ENCODE measurements around the gene GUCA2B.

The GUCA2B gene

GRCh38 chr1:42140191-42140590, 13.0 kb upstream of the GUCA2B start:
- Histone ChIP-seq H3K4me3 (ENCODE audit: low read depth in 1 of 5, low read length in 5 of 5) (no peak overlapping the region), H3K27ac (ENCODE audit: low read depth, low read length) (no peak overlapping the region), H3K4me1 (ENCODE audit: control insufficient read depth in 5 of 5, insufficient read depth in 5 of 5, low read length in 5 of 5) (peaks cover 0 to 13% (median 6%) of the 10 kb centered on the region in 5 donors), H3K36me3 (ENCODE audit: control insufficient read depth in 5 of 5, insufficient read depth in 5 of 5, low read length in 5 of 5) (no peaks in the 10 kb centered on the region), H3K9me3 (ENCODE audit: control insufficient read depth in 5 of 5, low read length in 5 of 5) (no peaks in the 10 kb centered on the region), H3K27me3 (ENCODE audit: control insufficient read depth in 5 of 5, insufficient read depth in 4 of 5, low read length in 5 of 5) (peaks cover under 1 to 20% (median 8%) of the 10 kb centered on the region in 5 donors), H3K9ac (ENCODE audit: low read length in 5 of 5) (no peak overlapping the region)

- Histone ChIP-seq H3K27ac (ENCODE audit: low read depth, low read length) (no peak overlapping the region), H3K9me3 (ENCODE audit: control insufficient read depth in 5 of 5, low read length in 5 of 5) (no peaks in the 10 kb centered on the region), H3K9ac (ENCODE audit: low read length in 5 of 5) (no peak overlapping the region), H3K36me3 (ENCODE audit: control insufficient read depth in 5 of 5, insufficient read depth in 5 of 5, low read length in 5 of 5) (no peaks in the 10 kb centered on the region), H3K4me1 (ENCODE audit: control insufficient read depth in 5 of 5, insufficient read depth in 5 of 5, low read length in 5 of 5) (peaks cover 3 to 15% (median 7%) of the 10 kb centered on the region in 5 donors), H3K4me3 (ENCODE audit: low read depth in 1 of 5, low read length in 5 of 5) (no peak overlapping the region), H3K27me3 (ENCODE audit: control insufficient read depth in 5 of 5, insufficient read depth in 4 of 5, low read length in 5 of 5) (peaks cover 9 to 37% (median 21%) of the 10 kb centered on the region in 5 donors)
Measured at GRCh38 chr1:42141978-42142377, 11.2 kb upstream of the GUCA2B start.

GRCh38 chr1:42142894-42143675, 10.1 kb upstream of the GUCA2B start:
- H3K27me3 ChIP-seq (ENCODE audit: control insufficient read depth in 5 of 5, insufficient read depth in 4 of 5, low read length in 5 of 5) = peaks cover 9 to 38% (median 22%) of the 10 kb centered on the region in 5 donors
- H3K4me1 ChIP-seq (ENCODE audit: control insufficient read depth in 5 of 5, insufficient read depth in 5 of 5, low read length in 5 of 5) = peaks cover 3 to 19% (median 8%) of the 10 kb centered on the region in 5 donors
- H3K9me3 ChIP-seq (ENCODE audit: control insufficient read depth in 5 of 5, low read length in 5 of 5) = no peaks in the 10 kb centered on the region
- H3K36me3 ChIP-seq (ENCODE audit: control insufficient read depth in 5 of 5, insufficient read depth in 5 of 5, low read length in 5 of 5) = no peaks in the 10 kb centered on the region
- no peak overlapping the region for H3K9ac ChIP-seq (ENCODE audit: low read length in 5 of 5)
- no peak overlapping the region for H3K27ac ChIP-seq (ENCODE audit: low read depth, low read length)
- no peak overlapping the region for H3K4me3 ChIP-seq (ENCODE audit: low read depth in 1 of 5, low read length in 5 of 5)

GRCh38 chr1:42143896-42144710, 9.1 kb upstream of the GUCA2B start:
- Histone ChIP-seq H3K27me3 (ENCODE audit: control insufficient read depth in 5 of 5, insufficient read depth in 4 of 5, low read length in 5 of 5) (peaks cover 9 to 38% (median 22%) of the 10 kb centered on the region in 5 donors), H3K4me3 (ENCODE audit: low read depth in 1 of 5, low read length in 5 of 5) (no peak overlapping the region), H3K27ac (ENCODE audit: low read depth, low read length) (no peak overlapping the region), H3K9me3 (ENCODE audit: control insufficient read depth in 5 of 5, low read length in 5 of 5) (no peaks in the 10 kb centered on the region), H3K4me1 (ENCODE audit: control insufficient read depth in 5 of 5, insufficient read depth in 5 of 5, low read length in 5 of 5) (peaks cover 3 to 19% (median 8%) of the 10 kb centered on the region in 5 donors), H3K9ac (ENCODE audit: low read length in 5 of 5) (no peak overlapping the region), H3K36me3 (ENCODE audit: control insufficient read depth in 5 of 5, insufficient read depth in 5 of 5, low read length in 5 of 5) (no peaks in the 10 kb centered on the region)

DNA sequence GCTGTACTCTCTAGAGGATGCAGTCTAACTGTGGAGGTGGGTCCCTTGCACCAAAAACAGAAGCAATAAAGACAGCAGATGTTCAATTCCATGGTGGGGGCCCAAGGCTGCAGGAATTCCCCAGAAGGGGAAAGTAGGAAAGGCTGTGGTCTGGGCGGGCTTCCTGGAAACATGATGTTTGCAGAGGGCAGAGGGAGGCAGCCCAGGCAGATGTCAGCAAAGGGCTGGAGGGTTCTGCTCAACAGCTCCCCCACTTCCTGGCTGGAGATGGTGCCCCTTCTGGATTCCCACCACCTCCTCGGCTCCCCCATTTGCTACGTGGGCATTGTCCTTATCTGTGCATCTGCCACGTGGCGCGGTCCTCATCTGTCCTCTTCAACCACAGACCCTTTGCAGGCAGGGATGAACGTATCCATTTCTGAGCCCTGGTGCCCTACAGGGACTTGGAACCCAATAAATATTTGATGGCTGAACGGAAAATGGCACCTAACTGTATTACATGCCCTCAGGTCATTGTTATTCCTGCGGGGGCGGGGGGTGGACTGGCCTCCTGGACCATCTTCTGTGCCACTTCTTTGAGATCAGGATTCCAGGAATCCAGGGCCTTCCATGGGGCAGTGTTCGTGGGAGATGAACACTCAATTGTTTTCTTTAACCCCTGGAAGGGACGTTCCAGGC, 8.4 kb upstream of the GUCA2B start:
- Histone ChIP-seq H3K36me3 (ENCODE audit: control insufficient read depth in 5 of 5, insufficient read depth in 5 of 5, low read length in 5 of 5) (no peaks in the 10 kb centered on the region), H3K9ac (ENCODE audit: low read length in 5 of 5) (no peak overlapping the region), H3K9me3 (ENCODE audit: control insufficient read depth in 5 of 5, low read length in 5 of 5) (no peaks in the 10 kb centered on the region), H3K27ac (ENCODE audit: low read depth, low read length) (no peak overlapping the region), H3K4me1 (ENCODE audit: control insufficient read depth in 5 of 5, insufficient read depth in 5 of 5, low read length in 5 of 5) (peaks cover 3 to 19% (median 8%) of the 10 kb centered on the region in 5 donors), H3K27me3 (ENCODE audit: control insufficient read depth in 5 of 5, insufficient read depth in 4 of 5, low read length in 5 of 5) (peaks cover 9 to 38% (median 22%) of the 10 kb centered on the region in 5 donors), H3K4me3 (ENCODE audit: low read depth in 1 of 5, low read length in 5 of 5) (no peak overlapping the region)

GRCh38 chr1:42145389-42145716, 7.9 kb upstream of the GUCA2B start:
- Histone ChIP-seq H3K9ac (ENCODE audit: low read length in 5 of 5) (no peak overlapping the region), H3K27me3 (ENCODE audit: control insufficient read depth in 5 of 5, insufficient read depth in 4 of 5, low read length in 5 of 5) (peaks cover 9 to 38% (median 22%) of the 10 kb centered on the region in 5 donors), H3K4me1 (ENCODE audit: control insufficient read depth in 5 of 5, insufficient read depth in 5 of 5, low read length in 5 of 5) (peaks cover 3 to 19% (median 8%) of the 10 kb centered on the region in 5 donors), H3K36me3 (ENCODE audit: control insufficient read depth in 5 of 5, insufficient read depth in 5 of 5, low read length in 5 of 5) (no peaks in the 10 kb centered on the region), H3K4me3 (ENCODE audit: low read depth in 1 of 5, low read length in 5 of 5) (no peak overlapping the region), H3K9me3 (ENCODE audit: control insufficient read depth in 5 of 5, low read length in 5 of 5) (no peaks in the 10 kb centered on the region), H3K27ac (ENCODE audit: low read depth, low read length) (no peak overlapping the region)

- Histone ChIP-seq H3K9ac (ENCODE audit: low read length in 5 of 5) (no peak overlapping the region), H3K4me1 (ENCODE audit: control insufficient read depth in 5 of 5, insufficient read depth in 5 of 5, low read length in 5 of 5) (peaks cover 3 to 19% (median 8%) of the 10 kb centered on the region in 5 donors), H3K27me3 (ENCODE audit: control insufficient read depth in 5 of 5, insufficient read depth in 4 of 5, low read length in 5 of 5) (peaks cover 9 to 38% (median 22%) of the 10 kb centered on the region in 5 donors), H3K27ac (ENCODE audit: low read depth, low read length) (no peak overlapping the region), H3K36me3 (ENCODE audit: control insufficient read depth in 5 of 5, insufficient read depth in 5 of 5, low read length in 5 of 5) (no peaks in the 10 kb centered on the region), H3K9me3 (ENCODE audit: control insufficient read depth in 5 of 5, low read length in 5 of 5) (no peaks in the 10 kb centered on the region), H3K4me3 (ENCODE audit: low read depth in 1 of 5, low read length in 5 of 5) (no peak overlapping the region)
Measured at GRCh38 chr1:42145764-42146625, 7.2 kb upstream of the GUCA2B start.

DNA sequence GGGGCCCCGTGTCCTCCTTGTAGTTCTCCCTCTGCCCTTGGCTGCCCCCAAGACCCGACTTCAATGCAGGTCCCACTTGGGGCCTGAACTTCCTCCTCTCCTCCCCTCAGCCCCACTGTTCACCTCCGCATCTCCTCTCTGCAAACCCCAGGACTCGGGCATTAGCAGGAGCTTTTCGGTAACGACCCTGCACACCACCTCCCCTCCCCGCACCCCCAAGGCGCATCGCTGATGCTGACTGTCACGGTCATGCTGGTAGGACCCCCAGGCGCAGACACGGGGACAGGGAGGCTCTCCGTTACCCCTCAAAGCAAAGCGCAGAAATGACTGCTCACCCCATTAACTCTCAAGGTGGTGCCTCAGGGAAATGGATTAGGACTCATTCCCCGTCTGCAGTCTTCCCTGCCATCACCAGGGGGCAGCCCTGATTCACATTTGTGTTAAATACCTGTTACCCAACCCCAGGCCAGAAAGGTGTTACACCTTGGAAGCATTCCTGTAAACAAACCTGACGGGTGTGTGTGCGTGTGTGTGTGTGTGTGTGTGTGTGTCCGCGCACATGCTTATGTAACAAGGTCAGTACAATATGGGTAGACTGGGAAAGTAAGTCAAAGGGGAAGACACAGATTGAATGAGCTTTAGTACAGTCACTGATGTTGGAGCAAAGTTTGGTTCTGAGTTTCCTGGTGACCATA, 6.4 kb upstream of the GUCA2B start:
- Histone ChIP-seq H3K27me3 (ENCODE audit: control insufficient read depth in 5 of 5, insufficient read depth in 4 of 5, low read length in 5 of 5) (peaks cover 9 to 38% (median 22%) of the 10 kb centered on the region in 5 donors), H3K4me3 (ENCODE audit: low read depth in 1 of 5, low read length in 5 of 5) (no peak overlapping the region), H3K36me3 (ENCODE audit: control insufficient read depth in 5 of 5, insufficient read depth in 5 of 5, low read length in 5 of 5) (no peaks in the 10 kb centered on the region), H3K9ac (ENCODE audit: low read length in 5 of 5) (no peak overlapping the region), H3K4me1 (ENCODE audit: control insufficient read depth in 5 of 5, insufficient read depth in 5 of 5, low read length in 5 of 5) (peaks cover 3 to 19% (median 8%) of the 10 kb centered on the region in 5 donors), H3K9me3 (ENCODE audit: control insufficient read depth in 5 of 5, low read length in 5 of 5) (no peaks in the 10 kb centered on the region), H3K27ac (ENCODE audit: low read depth, low read length) (no peak overlapping the region)

GRCh38 chr1:42148166-42148565, 5.0 kb upstream of the GUCA2B start:
- Histone ChIP-seq H3K9me3 (ENCODE audit: control insufficient read depth in 5 of 5, low read length in 5 of 5) (no peaks in the 10 kb centered on the region), H3K27ac (ENCODE audit: low read depth, low read length) (no peak overlapping the region), H3K4me1 (ENCODE audit: control insufficient read depth in 5 of 5, insufficient read depth in 5 of 5, low read length in 5 of 5) (peaks cover 3 to 19% (median 8%) of the 10 kb centered on the region in 5 donors), H3K36me3 (ENCODE audit: control insufficient read depth in 5 of 5, insufficient read depth in 5 of 5, low read length in 5 of 5) (no peaks in the 10 kb centered on the region), H3K9ac (ENCODE audit: low read length in 5 of 5) (no peak overlapping the region), H3K4me3 (ENCODE audit: low read depth in 1 of 5, low read length in 5 of 5) (no peak overlapping the region), H3K27me3 (ENCODE audit: control insufficient read depth in 5 of 5, insufficient read depth in 4 of 5, low read length in 5 of 5) (peaks cover 9 to 29% (median 17%) of the 10 kb centered on the region in 5 donors)

Measured in subcutaneous abdominal adipose tissue (tissue), 5 donors.